ENCODE results near the gene ENKUR. TPM values are rescaled to one million over a fixed set of nuclear protein-coding genes. Genes with fewer than 3 reads are reported as not detected.
"Not testable (repeated sequence)": the region's sequence is repeated elsewhere in the genome, so short reads cannot be mapped to it uniquely, and the experiment has no call there.

Gene ENKUR
- total and polyA plus RNA-seq, 7 experiments from 2014 or later = 0.19 TPM; not detected in 6

- H3K36me3 Mint-ChIP-seq; ATAC-seq; POLR2A ChIA-PET; H3K27ac Mint-ChIP-seq; H3K27me3 ChIP-seq (ENCODE audit: control insufficient read depth in 2 of 2, insufficient read depth in 2 of 2, low read length in 2 of 2); H3K27me3 Mint-ChIP-seq; H3K4me3 ChIP-seq (ENCODE audit: low read length); H3K27ac ChIP-seq (ENCODE audit: low read depth, low read length); DNase-seq; intact Hi-C loops (cut with micrococcal nuclease); H3K9me3 Mint-ChIP-seq; CTCF ChIA-PET; H3K4me3 Mint-ChIP-seq; H3K4me1 ChIP-seq (ENCODE audit: control insufficient read depth in 2 of 2, insufficient read depth in 2 of 2, low read length in 2 of 2); H3K9me3 ChIP-seq (ENCODE audit: control insufficient read depth in 2 of 3, low read length in 3 of 3); H3K36me3 ChIP-seq (ENCODE audit: control insufficient read depth in 2 of 3, insufficient read depth in 3 of 3, low read length in 3 of 3): not testable (repeated sequence)
- H3K4me1 Mint-ChIP-seq = peaks cover 0 to 17% (median 9%) of the 10 kb centered on the region in 7 donors
These were observed 58.3 kb downstream of the ENKUR start for GRCh38 chr10:24957624-24958051.

DNA sequence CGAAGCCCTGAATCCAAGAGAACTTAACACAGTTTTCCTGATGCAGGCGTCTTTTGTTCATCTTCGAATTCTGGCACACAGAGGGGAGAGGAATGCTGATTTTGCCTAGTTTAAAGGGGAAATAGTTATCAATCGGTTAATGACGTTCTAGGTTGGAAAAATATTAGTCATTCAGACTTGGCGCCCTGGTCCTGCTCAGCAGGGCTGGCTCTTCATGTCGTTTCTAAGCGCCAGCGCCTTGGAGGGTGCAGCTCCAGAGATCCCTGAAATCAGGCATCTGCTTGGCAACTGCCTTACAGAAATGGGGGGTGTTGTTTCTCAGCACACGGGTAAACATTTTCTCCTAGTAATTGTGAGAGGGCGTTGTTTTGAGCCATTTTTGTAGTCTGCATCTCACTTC lies 62.3 kb downstream of the ENKUR start:
- no peaks in the 10 kb centered on the region for H3K9me3 ChIP-seq (ENCODE audit: control insufficient read depth in 2 of 3, low read length in 3 of 3)
- intact Hi-C loops (cut with micrococcal nuclease) = loop anchor here (5.0 kb wide), 2 partner anchors 129 to 331 kb away; no protein-coding TSS in a partner anchor
- ATAC-seq (no peak), DNase-seq (no peak)
- H3K36me3 ChIP-seq (ENCODE audit: control insufficient read depth in 2 of 3, insufficient read depth in 3 of 3, low read length in 3 of 3) = no peaks in the 10 kb centered on the region
- no peak overlapping the region for H3K27ac ChIP-seq (ENCODE audit: low read depth, low read length)
- POLR2A ChIA-PET = interaction anchor here (0.7 to 1.5 kb wide), 4 partner anchors 62 to 331 kb away, joined by 3 read pairs; partner anchors contain the start of gene ENKUR
- H3K4me3 ChIP-seq (ENCODE audit: low read length) = no peak overlapping the region
- H3K4me1 ChIP-seq (ENCODE audit: control insufficient read depth in 2 of 2, insufficient read depth in 2 of 2, low read length in 2 of 2) = peaks cover 4 to 6% of the 10 kb centered on the region in 2 donors
- H3K27me3 ChIP-seq (ENCODE audit: control insufficient read depth in 2 of 2, insufficient read depth in 2 of 2, low read length in 2 of 2) = no peaks in the 10 kb centered on the region
- no peaks in the 10 kb centered on the region for H3K36me3 Mint-ChIP-seq
- peaks cover 7 to 28% (median 15%) of the 10 kb centered on the region in 7 donors for H3K4me1 Mint-ChIP-seq
- CTCF ChIA-PET = interaction anchor here (1.2 to 2.0 kb wide), 3 partner anchors 225 to 332 kb away, joined by 3 to 10 read pairs (median 8); no protein-coding TSS in a partner anchor
- H3K9me3 Mint-ChIP-seq = peaks cover 0 to 1% (median 0%) of the 10 kb centered on the region in 11 donors
- no peaks in the 10 kb centered on the region for H3K27me3 Mint-ChIP-seq
- H3K27ac Mint-ChIP-seq = peak overlapping the region; percentile 42 to 87 (median 62)
- H3K4me3 Mint-ChIP-seq = peak overlapping the region; percentile 76 to 89 (median 85)

- H3K27me3 Mint-ChIP-seq = no peaks in the 10 kb centered on the region
- Histone ChIP-seq H3K27me3 (ENCODE audit: control insufficient read depth in 2 of 2, insufficient read depth in 2 of 2, low read length in 2 of 2) (no peaks in the 10 kb centered on the region), H3K4me3 (ENCODE audit: low read length) (peak overlapping the region; percentile 55), H3K27ac (ENCODE audit: low read depth, low read length) (peak overlapping the region; percentile 59), H3K4me1 (ENCODE audit: control insufficient read depth in 2 of 2, insufficient read depth in 2 of 2, low read length in 2 of 2) (peaks cover 4 to 6% of the 10 kb centered on the region in 2 donors), H3K36me3 (ENCODE audit: control insufficient read depth in 2 of 3, insufficient read depth in 3 of 3, low read length in 3 of 3) (no peaks in the 10 kb centered on the region), H3K9me3 (ENCODE audit: control insufficient read depth in 2 of 3, low read length in 3 of 3) (no peaks in the 10 kb centered on the region)
- H3K4me3 Mint-ChIP-seq = peak overlapping the region; percentile 76 to 89 (median 86)
- intact Hi-C loops (cut with micrococcal nuclease) = loop anchor here (1.0 to 5.0 kb wide), 9 partner anchors 63 to 331 kb away; partner anchors contain the start of genes ENKUR (in 1 of the 2) and THNSL1 (in 1 of the 2)
- DNase-seq (peak; percentile 31 to 66 (median 55)), ATAC-seq (peak; percentile 89)
- peak overlapping the region; percentile 49 to 91 (median 83) for H3K27ac Mint-ChIP-seq
- H3K9me3 Mint-ChIP-seq = peaks cover 0 to 1% (median 0%) of the 10 kb centered on the region in 11 donors
- H3K4me1 Mint-ChIP-seq = peaks cover 7 to 30% (median 18%) of the 10 kb centered on the region in 7 donors
- no peaks in the 10 kb centered on the region for H3K36me3 Mint-ChIP-seq
- CTCF ChIA-PET = interaction anchor here (0.9 to 2.0 kb wide), 6 partner anchors 20 to 310 kb away, joined by 3 to 10 read pairs (median 5); no protein-coding TSS in a partner anchor
- POLR2A ChIA-PET = interaction anchor here (0.6 to 1.5 kb wide), 7 partner anchors 52 to 1514 kb away, joined by 3 read pairs; partner anchors contain the start of genes ARHGAP21 and ENKUR
These were observed 63.0 kb downstream of the ENKUR start for GRCh38 chr10:24952707-24953645.

DNA sequence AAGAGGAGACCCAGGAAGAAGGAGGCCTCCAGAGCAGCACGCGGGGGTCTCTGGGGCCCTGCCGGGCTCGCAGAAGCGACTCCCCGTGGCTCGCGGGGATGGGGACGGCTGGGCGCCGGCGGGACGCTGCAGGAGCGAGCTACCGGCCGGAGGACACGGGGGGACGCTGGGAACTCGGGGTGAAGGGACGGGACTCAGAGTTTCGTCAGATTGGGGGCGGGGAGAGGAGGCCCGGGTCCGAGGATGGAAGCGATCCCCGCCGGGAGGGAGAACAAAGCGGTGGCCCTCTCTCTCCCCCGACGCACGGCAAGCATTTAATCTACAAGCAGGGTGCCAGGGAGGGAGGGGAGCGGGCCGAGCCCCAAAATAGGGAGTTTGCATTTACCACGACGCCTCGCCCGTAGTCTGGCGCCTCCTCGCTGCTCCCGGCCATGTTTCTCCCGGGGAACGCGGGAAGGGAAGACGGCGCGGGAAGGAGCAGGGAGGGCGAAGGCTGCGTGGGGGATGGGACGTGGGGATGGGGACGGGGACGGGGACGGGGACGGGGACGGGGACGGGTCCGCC lies 63.7 kb downstream of the ENKUR start, which contains the start of gene PRTFDC1:
PRTFDC1 (minus strand) TSS at position 464 of the 564 bp plus-strand sequence; CDS start at position 433, 31 bp downstream.
- no peaks in the 10 kb centered on the region for H3K27me3 Mint-ChIP-seq
- Histone ChIP-seq H3K27me3 (ENCODE audit: control insufficient read depth in 2 of 2, insufficient read depth in 2 of 2, low read length in 2 of 2) (no peaks in the 10 kb centered on the region), H3K27ac (ENCODE audit: low read depth, low read length) (peak within 1 kb of the TSS; percentile 59), H3K4me3 (ENCODE audit: low read length) (peak within 1 kb of the TSS; percentile 55), H3K4me1 (ENCODE audit: control insufficient read depth in 2 of 2, insufficient read depth in 2 of 2, low read length in 2 of 2) (peaks cover 4 to 6% of the 10 kb centered on the region in 2 donors), H3K9me3 (ENCODE audit: control insufficient read depth in 2 of 3, low read length in 3 of 3) (no peaks in the 10 kb centered on the region), H3K36me3 (ENCODE audit: control insufficient read depth in 2 of 3, insufficient read depth in 3 of 3, low read length in 3 of 3) (no peaks in the 10 kb centered on the region)
- intact Hi-C loops (cut with micrococcal nuclease) = loop anchor here (1.0 to 5.0 kb wide), 9 partner anchors 64 to 330 kb away; partner anchors contain the start of genes ENKUR (in 1 of the 2) and THNSL1 (in 1 of the 2)
- H3K27ac Mint-ChIP-seq = peak within 1 kb of the TSS; percentile 49 to 91 (median 85)
- peak within 1 kb of the TSS; percentile 76 to 89 (median 86) for H3K4me3 Mint-ChIP-seq
- H3K36me3 Mint-ChIP-seq = no peaks in the 10 kb centered on the region
- ATAC-seq = peak; percentile 54
- H3K9me3 Mint-ChIP-seq = peaks cover 0 to 1% (median 0%) of the 10 kb centered on the region in 11 donors
- peak in 8 of 9 donors; percentile 10 to 50 (median 32) for DNase-seq
- CTCF ChIA-PET = interaction anchor here (0.6 to 2.0 kb wide), 13 partner anchors 19 to 386 kb away, joined by 3 to 10 read pairs (median 4); no protein-coding TSS in a partner anchor
- peaks cover 7 to 32% (median 19%) of the 10 kb centered on the region in 7 donors for H3K4me1 Mint-ChIP-seq
- POLR2A ChIA-PET = interaction anchor here (0.6 to 1.5 kb wide), 7 partner anchors 20 to 330 kb away, joined by 3 read pairs; partner anchors contain the start of genes ARHGAP21 and ENKUR

GRCh38 chr10:24951201-24952142 lies 64.5 kb downstream of the ENKUR start:
- ChIA-PET POLR2A (interaction anchor here (0.6 to 1.4 kb wide), 4 partner anchors 19 to 329 kb away, joined by 3 read pairs; no protein-coding TSS in a partner anchor), CTCF (interaction anchor here (0.6 to 2.0 kb wide), 14 partner anchors 16 to 385 kb away, joined by 3 to 10 read pairs (median 4); no protein-coding TSS in a partner anchor)
- no peaks in the 10 kb centered on the region for H3K9me3 ChIP-seq (ENCODE audit: control insufficient read depth in 2 of 3, low read length in 3 of 3)
- H3K36me3 ChIP-seq (ENCODE audit: control insufficient read depth in 2 of 3, insufficient read depth in 3 of 3, low read length in 3 of 3) = no peaks in the 10 kb centered on the region
- H3K27me3 ChIP-seq (ENCODE audit: control insufficient read depth in 2 of 2, insufficient read depth in 2 of 2, low read length in 2 of 2) = no peaks in the 10 kb centered on the region
- peak overlapping the region; percentile 59 for H3K27ac ChIP-seq (ENCODE audit: low read depth, low read length)
- peak overlapping the region; percentile 55 for H3K4me3 ChIP-seq (ENCODE audit: low read length)
- peaks cover 7 to 32% (median 19%) of the 10 kb centered on the region in 7 donors for H3K4me1 Mint-ChIP-seq
- peaks cover 0 to 1% (median 0%) of the 10 kb centered on the region in 11 donors for H3K9me3 Mint-ChIP-seq
- no peaks in the 10 kb centered on the region for H3K36me3 Mint-ChIP-seq
- peaks cover 4 to 6% of the 10 kb centered on the region in 2 donors for H3K4me1 ChIP-seq (ENCODE audit: control insufficient read depth in 2 of 2, insufficient read depth in 2 of 2, low read length in 2 of 2)
- no peaks in the 10 kb centered on the region for H3K27me3 Mint-ChIP-seq
- peak overlapping the region; percentile 25 to 85 (median 66) for H3K27ac Mint-ChIP-seq
- intact Hi-C loops (cut with micrococcal nuclease) = loop anchor here (1.0 to 5.0 kb wide), 9 partner anchors 65 to 329 kb away; partner anchors contain the start of genes ENKUR (in 2 of the 2) and THNSL1 (in 2 of the 2)
- peak overlapping the region; percentile 76 to 89 (median 82) for H3K4me3 Mint-ChIP-seq
- DNase-seq = peak in 2 of 9 donors; percentile 2 to 8
- ATAC-seq = peak; percentile 2

Measured in naive thymus-derived CD4-positive, alpha-beta T cell (primary cell).